GM19397 (cell line): ENCODE results near the gene DGKQ.
"Not testable (repeated sequence)": the region's sequence is repeated elsewhere in the genome, so short reads cannot be mapped to it uniquely, and the experiment has no call there.

Experiments
- ATAC-seq: cut with Tn5 transposase; IDR thresholded peaks from one replicate; pipeline ENCODE4 v1.9.1; 2021; ENCODE audit warnings: mild to moderate bottlenecking, moderate library complexity; ENCODE audit not compliant: unreplicated experiment

The DGKQ gene

GRCh38 chr4:1011022-1011665, 37.8 kb upstream of the DGKQ start, which contains the start of gene FGFRL1:
Gene FGFRL1 (plus strand): TSS chr4:1011626. CDS start chr4:1012486, 860 bp downstream.
- peak; percentile 44 for ATAC-seq

DNA sequence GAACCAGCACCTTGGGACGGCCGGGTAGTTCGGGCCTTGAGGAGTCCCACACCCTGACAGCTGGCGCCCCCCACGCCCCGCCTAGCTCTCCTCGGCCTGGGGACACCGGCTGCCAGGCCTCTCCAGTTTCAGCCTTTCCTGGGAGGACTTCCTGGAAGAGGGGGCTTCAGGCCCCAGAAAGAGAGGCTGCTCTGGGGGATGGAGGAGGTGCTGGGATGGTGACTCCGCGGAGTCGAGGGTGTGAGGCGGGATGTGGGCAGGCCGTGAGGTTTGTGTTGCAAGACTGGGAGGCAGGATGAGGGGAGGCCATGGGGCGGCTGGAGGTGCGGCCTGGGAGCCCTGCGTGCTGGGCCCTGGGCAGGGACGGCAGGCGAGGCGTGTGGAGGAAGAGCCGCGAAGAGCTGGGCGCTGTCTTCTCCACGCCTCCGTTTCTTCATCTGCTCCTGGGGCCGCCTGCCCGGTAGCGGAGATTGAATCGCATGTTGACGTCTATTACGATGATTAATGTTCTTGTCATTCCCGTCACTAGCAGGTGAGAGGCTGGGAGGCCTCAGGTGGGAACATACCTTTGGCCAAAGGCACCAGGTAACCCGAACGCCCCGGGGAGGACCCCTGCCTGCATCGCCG, 37.1 kb upstream of the DGKQ start:
- ATAC-seq: peak; percentile 2

- peak; percentile 32 for ATAC-seq
Measured at GRCh38 chr4:1009542-1010394, 36.4 kb upstream of the DGKQ start.

DNA sequence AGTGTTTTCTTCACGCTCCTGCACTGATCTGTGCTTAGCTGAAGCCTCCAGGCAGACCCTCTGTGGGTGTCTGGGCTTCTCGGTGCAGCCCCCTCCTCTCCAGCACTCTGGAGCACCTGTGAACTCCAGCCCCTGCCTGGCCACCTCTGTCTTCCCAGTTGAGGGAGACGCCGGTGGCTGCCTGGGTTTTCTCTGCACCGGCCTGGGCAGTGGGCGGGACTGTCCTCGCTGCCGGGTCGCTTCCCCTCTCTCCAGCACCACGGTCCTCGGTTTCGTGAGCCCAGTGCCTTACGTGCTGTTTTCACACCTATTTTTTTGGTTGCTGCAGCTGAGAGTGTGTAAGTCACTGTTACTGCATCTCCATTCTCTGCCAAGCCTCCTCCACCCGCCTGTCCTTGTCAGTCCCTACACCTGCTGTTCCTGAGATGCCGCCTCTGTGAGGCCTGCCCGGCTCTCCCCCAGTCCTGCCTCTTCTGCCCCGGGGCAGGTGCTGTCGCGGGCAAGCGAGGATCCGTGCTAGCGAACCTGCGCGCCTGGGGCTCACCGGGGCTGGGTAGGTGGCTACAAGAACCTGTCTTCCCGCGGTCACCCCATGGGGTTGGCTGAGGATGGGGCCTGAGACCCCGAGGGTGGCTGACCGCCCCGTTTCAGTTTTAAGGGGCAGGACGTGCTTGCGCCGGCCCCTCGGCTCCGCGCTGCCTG, 35.6 kb upstream of the DGKQ start:
- ATAC-seq: peak; percentile 3

GRCh38 chr4:1006856-1007255, 33.5 kb upstream of the DGKQ start:
- ATAC-seq: no peak

GRCh38 chr4:1004557-1005485, 31.5 kb upstream of the DGKQ start:
- no peak for ATAC-seq

- ATAC-seq: no peak
Measured at GRCh38 chr4:1004071-1004418, 30.7 kb upstream of the DGKQ start.

- no peak for ATAC-seq
Measured at GRCh38 chr4:1003271-1004070, 30.1 kb upstream of the DGKQ start.

DNA sequence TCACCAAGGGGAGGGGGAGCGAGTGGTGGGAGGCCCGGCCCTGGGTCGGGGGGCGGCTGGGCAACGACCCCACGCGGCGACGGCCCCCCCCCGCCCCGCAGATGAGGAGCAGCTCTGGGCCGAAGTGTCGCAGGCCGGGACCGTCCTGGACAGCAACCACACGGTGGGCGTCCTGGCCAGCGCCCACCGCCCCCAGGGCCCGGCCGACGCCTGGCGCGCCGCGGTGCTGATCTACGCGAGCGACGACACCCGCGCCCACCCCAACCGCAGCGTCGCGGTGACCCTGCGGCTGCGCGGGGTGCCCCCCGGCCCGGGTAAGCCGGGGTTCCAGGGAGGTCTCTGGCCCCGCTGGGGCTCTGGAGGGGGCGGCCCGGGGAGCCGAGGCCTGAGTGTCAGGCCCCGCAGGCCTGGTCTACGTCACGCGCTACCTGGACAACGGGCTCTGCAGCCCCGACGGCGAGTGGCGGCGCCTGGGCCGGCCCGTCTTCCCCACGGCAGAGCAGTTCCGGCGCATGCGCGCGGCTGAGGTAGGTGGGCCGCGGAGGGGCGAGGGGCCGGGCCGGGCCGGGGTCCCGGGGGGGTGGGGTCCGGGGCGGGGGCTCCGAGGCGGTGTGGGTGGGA, 29.4 kb upstream of the DGKQ start:
- no peak for ATAC-seq

DNA sequence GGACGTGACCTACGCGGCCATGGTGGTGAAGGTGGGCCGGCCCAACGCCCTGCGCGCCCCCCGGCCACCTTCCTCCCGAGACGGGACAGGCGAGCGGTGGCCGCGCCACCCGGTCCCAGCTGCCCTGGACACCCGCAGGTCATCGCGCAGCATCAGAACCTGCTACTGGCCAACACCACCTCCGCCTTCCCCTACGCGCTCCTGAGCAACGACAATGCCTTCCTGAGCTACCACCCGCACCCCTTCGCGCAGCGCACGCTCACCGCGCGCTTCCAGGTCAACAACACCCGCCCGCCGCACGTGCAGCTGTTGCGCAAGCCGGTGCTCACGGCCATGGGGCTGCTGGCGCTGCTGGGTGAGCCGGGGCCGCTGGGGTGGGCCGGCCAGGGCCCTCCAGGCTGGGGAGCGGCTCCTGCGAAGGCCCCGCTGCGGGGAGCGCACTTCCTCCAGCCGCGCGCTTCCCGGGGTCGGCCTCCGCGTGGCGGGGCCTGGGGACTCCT, 28.8 kb upstream of the DGKQ start:
- ATAC-seq: no peak

GRCh38 chr4:1001561-1002130, 28.3 kb upstream of the DGKQ start:
- ATAC-seq: no peak

DNA sequence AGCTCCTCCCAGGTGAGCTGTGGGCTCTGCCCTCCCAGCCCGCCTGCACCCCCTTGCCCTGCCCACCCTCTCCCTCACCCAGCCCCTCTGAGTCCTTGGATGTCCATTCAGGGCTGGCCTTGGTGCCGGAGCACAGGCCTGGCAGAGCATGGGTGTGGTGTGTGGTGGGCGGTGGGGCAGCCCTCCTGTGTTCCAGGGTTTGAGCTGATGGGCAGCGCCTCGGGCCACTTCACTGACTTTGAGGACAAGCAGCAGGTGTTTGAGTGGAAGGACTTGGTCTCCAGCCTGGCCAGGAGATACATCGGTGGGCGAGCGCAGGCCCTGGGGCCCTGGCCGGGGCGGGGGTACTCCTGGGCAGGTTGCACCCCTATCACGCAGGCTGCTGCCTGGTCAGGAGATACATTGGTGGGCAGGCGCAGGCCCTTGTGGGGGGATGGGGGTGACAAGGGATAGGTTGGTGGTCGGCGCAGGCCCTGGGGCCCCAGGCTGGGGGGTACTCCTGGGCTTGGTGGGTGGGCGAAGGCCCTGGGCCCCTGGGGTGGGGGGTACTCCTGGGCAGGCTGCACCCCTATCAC, 27.4 kb upstream of the DGKQ start:
- ATAC-seq: no peak

DNA sequence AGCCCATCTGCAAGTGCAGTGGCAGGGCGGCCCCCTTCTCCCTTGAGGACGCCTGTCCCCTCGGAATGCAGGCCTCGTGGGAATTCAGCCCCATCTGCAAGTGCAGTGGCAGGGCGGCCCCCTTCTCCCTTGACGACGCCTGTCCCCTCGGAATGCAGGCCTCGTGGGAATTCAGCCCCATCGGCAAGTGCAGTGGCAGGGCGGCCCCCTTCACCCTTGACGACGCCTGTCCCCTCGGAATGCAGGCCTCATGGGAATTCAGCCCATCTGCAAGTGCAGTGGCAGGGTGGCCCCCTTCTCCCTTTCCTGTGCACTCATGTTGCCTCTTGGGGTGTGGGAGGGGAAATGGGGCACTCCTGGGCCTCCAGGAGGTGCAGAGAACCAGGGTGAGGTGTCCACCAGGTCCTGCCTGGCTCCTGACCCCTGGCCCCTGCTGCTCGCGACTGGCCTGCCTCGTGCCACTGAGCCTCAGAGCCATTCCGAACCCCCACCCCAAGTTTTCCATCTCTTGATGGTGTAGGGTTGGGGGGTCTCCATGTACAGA, 26.6 kb upstream of the DGKQ start:
- ATAC-seq: no peak

DNA sequence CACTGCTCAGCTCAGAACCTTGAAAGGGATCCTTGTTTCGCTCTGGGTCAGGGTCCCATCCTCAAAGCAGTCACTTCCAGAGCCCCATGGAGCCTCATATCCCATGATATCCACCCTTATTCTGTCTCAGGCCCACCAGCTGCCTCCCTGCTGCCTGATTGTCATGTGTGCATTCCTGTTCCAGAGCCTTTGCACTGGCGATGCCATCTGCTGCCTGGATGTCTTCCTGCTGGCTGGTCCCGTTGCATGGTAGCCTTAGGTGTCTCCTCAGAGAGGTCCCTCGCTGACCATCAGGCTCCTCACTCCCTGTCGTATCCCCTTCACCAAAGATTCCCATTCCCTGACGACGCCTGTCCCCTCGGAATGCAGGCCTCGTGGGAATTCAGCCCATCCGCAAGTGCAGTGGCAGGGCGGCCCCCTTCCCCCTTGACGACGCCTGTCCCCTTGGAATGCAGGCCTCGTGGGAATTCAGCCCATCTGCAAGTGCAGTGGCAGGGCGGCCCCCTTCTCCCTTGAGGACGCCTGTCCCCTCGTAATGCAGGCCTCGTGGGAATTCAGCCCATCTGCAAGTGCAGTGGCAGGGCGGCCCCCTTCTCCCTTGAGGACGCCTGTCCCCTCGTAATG, 26.0 kb upstream of the DGKQ start:
- not testable (repeated sequence) for ATAC-seq

DNA sequence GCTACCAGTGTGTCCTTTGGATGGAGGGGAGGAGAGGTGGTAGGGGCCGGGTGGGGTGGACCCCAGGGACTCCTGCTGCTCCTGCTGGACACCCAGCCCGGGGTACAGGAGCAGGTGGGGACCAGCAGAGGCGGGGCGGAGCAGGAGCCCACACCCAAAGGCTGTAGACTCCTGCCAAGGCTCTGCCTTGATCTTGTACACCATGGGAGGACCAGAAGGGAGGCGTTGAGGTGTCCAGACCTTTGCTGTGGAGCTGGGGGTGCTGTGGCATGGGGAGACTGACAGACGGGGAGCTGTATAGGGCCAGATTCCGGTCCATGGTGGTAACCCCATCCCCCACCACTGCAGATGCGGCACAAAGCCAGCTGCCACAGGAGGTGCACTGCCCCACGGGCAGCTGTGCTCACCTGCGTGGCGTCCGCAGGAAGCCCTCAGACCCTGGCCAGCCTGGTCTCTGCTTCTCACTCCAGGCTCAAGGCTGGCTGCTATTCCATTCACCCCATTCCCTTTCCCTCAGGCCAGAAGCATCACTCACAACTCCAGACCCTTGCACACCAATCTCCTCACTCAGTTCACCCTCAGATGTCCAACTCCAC, 24.8 kb upstream of the DGKQ start:
- no peak for ATAC-seq

GRCh38 chr4:997375-998071, 24.2 kb upstream of the DGKQ start:
- no peak for ATAC-seq
